Ectodermal cell (in vitro differentiated cells): ENCODE measurements around the gene C1orf52.

Experiments used
- H3K27ac ChIP-seq: 2 replicates; pipeline ENCODE4 v1.7.0; 2013; ENCODE audit warnings: mild to moderate bottlenecking, low read depth, low read length; ENCODE audit not compliant: insufficient read depth, poor library complexity, severe bottlenecking
- H3K27me3 ChIP-seq: 2 replicates; pipeline ENCODE4 v1.7.0; 2013; ENCODE audit warnings: mild to moderate bottlenecking, low read length; ENCODE audit not compliant: insufficient read depth, control insufficient read depth, poor library complexity, severe bottlenecking
- H3K36me3 ChIP-seq: one replicate; pipeline ENCODE4 v1.7.0; 2013; ENCODE audit warnings: low read length; ENCODE audit not compliant: control insufficient read depth, insufficient read depth
- H3K4me1 ChIP-seq: one replicate; pipeline ENCODE4 v1.7.0; 2013; ENCODE audit warnings: low read length; ENCODE audit not compliant: control insufficient read depth, insufficient read depth
- H3K4me3 ChIP-seq: 2 replicates; pipeline ENCODE4 v1.7.0; 2013; ENCODE audit warnings: low read depth, low read length, control low read depth; ENCODE audit not compliant: insufficient read depth
- H3K9me3 ChIP-seq: 2 replicates; pipeline ENCODE4 v1.7.0; 2013; ENCODE audit warnings: mild to moderate bottlenecking, low read length, moderate library complexity; ENCODE audit not compliant: control insufficient read depth
- WGBS, 2 experiments: methylation state at CpG; one replicate each; pipeline ENCODE4 v1.1.7; 2013; ENCODE audit warnings: missing lambda C conversion rate in 2 of 2; 5-methylcytosine and 5-hydroxymethylcytosine counted together

Gene C1orf52

GRCh38 chr1:85295654-85296053 is 36.2 kb upstream of the C1orf52 start:
- Histone ChIP-seq H3K36me3 (no peaks in the 10 kb centered on the region), H3K27me3 (no peaks in the 10 kb centered on the region), H3K9me3 (no peaks in the 10 kb centered on the region), H3K4me1 (no peaks in the 10 kb centered on the region), H3K4me3 (no peak overlapping the region), H3K27ac (no peak overlapping the region)
- WGBS, 2 experiments: 82 to 89% methylated on average over 4 of the region's 4 CpGs

GRCh38 chr1:85295006-85295431 is 35.6 kb upstream of the C1orf52 start:
- H3K36me3 ChIP-seq: no peaks in the 10 kb centered on the region
- H3K27me3 ChIP-seq: no peaks in the 10 kb centered on the region
- no peaks in the 10 kb centered on the region for H3K9me3 ChIP-seq
- no peaks in the 10 kb centered on the region for H3K4me1 ChIP-seq
- no peak overlapping the region for H3K4me3 ChIP-seq
- WGBS, 2 experiments: 87 to 90% methylated on average over 3 of the region's 3 CpGs
- no peak overlapping the region for H3K27ac ChIP-seq

GRCh38 chr1:85290826-85291225 is 31.4 kb upstream of the C1orf52 start:
- Histone ChIP-seq H3K9me3 (no peaks in the 10 kb centered on the region), H3K4me1 (no peaks in the 10 kb centered on the region)

DNA sequence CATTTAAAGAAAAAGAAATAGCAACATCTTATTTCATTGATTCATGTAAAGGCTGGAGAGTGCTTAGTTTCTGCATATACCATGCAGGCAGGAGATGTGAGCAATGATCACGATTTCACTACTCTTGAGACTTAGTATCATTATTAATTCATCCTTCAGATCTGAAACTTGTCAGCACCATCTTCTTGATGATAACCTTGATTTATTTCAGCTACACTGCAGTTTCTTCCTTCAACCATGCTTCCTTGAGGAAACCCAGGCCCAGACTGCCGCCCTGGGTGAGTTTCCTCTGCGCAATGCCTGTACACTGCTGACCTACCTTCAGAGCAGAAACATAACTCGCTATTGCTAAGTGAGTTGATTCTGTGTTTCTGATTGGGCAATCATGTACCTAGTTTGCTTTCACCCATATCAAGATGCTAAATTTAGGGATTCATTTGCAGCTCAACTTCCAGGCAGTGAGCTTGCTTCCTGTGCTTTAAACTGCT is 30.4 kb upstream of the C1orf52 start:
- H3K9me3 ChIP-seq: no peaks in the 10 kb centered on the region
- no peaks in the 10 kb centered on the region for H3K27me3 ChIP-seq
- H3K4me3 ChIP-seq: no peak overlapping the region
- 92 to 96% methylated on average over 4 of the region's 4 CpGs for WGBS, 2 experiments
- no peak overlapping the region for H3K27ac ChIP-seq
- H3K4me1 ChIP-seq: no peaks in the 10 kb centered on the region
- H3K36me3 ChIP-seq: no peaks in the 10 kb centered on the region

More at GRCh38 chr1:85290826-85291225, 31.4 kb upstream of the C1orf52 start:
- WGBS, 2 experiments: 86 to 98% methylated on average over 2 of the region's 2 CpGs
- Histone ChIP-seq H3K36me3 (no peaks in the 10 kb centered on the region), H3K4me3 (no peak overlapping the region), H3K27me3 (no peaks in the 10 kb centered on the region), H3K27ac (no peak overlapping the region)

DNA sequence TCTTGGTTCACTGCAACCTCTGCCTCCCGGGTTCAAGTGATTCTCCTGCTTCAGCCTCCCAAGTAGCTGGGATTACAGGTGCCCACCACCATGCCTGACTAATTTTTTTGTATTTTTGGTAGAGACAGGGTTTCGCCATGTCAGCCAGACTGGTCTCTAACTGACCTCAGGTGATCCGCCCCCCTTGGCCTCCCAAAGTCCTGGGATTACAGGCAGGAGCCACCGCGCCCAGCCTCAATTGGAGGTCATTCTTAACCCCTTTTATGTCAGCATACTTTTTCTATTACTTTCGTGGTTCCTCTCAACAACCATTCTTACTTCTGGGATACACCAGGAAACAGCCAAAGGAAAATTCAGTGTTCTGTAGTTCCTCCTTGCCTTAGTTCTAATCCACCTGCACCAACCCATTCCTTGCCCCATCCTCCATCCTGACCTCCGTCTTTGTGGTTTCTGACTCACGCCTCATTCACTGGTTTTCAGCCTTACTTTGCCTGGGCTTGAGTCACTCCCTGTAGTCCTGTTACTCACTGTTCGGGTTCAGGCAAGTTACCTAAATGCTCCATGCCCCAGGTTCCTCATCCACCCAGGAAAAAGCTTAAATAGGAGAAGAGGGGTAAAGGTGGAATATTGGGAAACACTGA is 29.9 kb upstream of the C1orf52 start:
- Histone ChIP-seq H3K27ac (no peak overlapping the region), H3K36me3 (no peaks in the 10 kb centered on the region), H3K4me1 (no peaks in the 10 kb centered on the region), H3K9me3 (no peaks in the 10 kb centered on the region), H3K27me3 (no peaks in the 10 kb centered on the region), H3K4me3 (no peak overlapping the region)
- 88 to 89% methylated on average over 9 of the region's 9 CpGs for WGBS, 2 experiments

- Histone ChIP-seq H3K4me3 (no peak overlapping the region), H3K9me3 (no peaks in the 10 kb centered on the region), H3K4me1 (no peaks in the 10 kb centered on the region), H3K27me3 (no peaks in the 10 kb centered on the region), H3K27ac (no peak overlapping the region), H3K36me3 (no peaks in the 10 kb centered on the region)
- WGBS, 2 experiments: 91 to 98% methylated on average over 2 of the region's 2 CpGs
Observed at GRCh38 chr1:85284202-85284601, 24.7 kb upstream of the C1orf52 start.

GRCh38 chr1:85283475-85284199 is 24.2 kb upstream of the C1orf52 start:
- Histone ChIP-seq H3K27ac (no peak overlapping the region), H3K36me3 (no peaks in the 10 kb centered on the region)
- 89 to 90% methylated on average over 11 of the region's 11 CpGs for WGBS, 2 experiments

DNA sequence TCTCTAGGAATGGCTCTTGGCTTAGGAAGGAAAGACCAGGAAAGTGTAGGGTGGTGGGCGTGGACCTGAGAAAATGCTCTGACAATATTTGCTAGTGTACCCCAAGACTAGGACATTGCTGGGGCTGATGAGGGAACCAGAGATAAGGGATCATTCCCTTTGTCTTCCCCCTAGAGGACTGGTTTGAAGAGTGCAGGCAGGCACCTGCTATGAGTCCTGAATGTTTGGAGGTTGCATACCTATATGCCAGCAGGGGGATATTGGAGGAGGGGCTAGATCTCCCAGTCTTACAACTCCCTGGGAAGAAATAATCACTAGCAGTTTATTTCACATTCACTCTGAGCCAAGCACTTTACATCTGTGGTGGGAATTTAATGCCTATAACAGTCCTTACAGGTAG is 23.0 kb upstream of the C1orf52 start:
- H3K36me3 ChIP-seq: no peaks in the 10 kb centered on the region
- H3K9me3 ChIP-seq: no peaks in the 10 kb centered on the region
- no peaks in the 10 kb centered on the region for H3K4me1 ChIP-seq
- H3K27ac ChIP-seq: no peak overlapping the region
- H3K27me3 ChIP-seq: no peaks in the 10 kb centered on the region
- H3K4me3 ChIP-seq: no peak overlapping the region
- 71 to 92% methylated on average over 1 of the region's 1 CpG for WGBS, 2 experiments

More at GRCh38 chr1:85283475-85284199, 24.2 kb upstream of the C1orf52 start:
- Histone ChIP-seq H3K4me3 (no peak overlapping the region), H3K4me1 (no peaks in the 10 kb centered on the region), H3K27me3 (no peaks in the 10 kb centered on the region), H3K9me3 (no peaks in the 10 kb centered on the region)

DNA sequence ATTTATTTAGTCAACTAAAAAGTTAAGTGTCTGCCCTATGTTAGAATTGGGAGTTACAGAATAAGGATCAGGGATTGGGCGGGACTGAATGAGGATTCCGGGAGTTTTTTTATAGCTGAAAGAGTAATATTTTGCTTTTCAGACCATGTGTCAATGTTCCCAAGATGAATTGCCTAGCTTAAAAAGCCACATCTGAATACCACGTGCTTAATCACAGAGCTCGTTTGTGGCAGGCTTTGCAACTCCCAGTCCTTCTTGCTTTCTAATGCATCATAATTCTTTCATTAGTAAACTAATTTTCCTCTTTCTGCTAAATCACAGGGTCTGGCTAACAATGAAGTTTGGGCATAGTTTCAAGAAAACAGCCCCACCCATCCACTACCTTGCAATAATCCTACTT is 21.2 kb upstream of the C1orf52 start:
- H3K4me3 ChIP-seq: no peak overlapping the region
- no peaks in the 10 kb centered on the region for H3K27me3 ChIP-seq
- H3K36me3 ChIP-seq: no peaks in the 10 kb centered on the region
- no peaks in the 10 kb centered on the region for H3K4me1 ChIP-seq
- 89 to 90% methylated on average over 4 of the region's 4 CpGs for WGBS, 2 experiments
- no peaks in the 10 kb centered on the region for H3K9me3 ChIP-seq
- H3K27ac ChIP-seq: no peak overlapping the region

DNA sequence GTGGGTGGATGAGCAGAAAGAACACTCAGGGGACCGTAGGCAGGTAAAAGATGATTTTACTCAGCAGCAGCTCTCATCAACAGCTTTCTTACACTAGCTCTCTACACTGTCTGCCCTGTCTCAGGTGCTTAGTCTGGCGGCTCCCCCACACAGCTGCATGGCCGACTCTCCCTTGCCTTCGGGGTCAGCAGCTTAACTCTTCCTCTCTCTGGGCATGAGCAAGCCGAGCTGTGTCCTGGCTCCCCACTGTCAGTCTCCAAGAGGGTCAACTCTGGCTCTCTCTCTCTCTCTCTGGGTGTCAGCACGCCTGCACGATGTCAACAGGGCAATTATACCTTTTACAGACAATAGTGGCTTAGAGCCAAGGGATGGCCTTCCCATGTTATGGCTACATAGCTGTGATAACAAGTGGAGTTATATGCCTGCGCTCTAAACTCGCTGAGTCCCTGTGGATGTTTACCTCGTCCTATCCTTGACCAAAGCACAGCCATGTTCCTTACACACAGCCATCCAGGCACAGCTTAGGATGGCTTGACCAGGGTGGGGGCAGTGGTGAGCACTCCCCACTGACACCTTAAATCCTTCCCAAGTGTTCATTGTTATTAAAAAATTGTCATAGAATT is 20.1 kb upstream of the C1orf52 start:
- H3K36me3 ChIP-seq: no peaks in the 10 kb centered on the region
- H3K4me1 ChIP-seq: peaks cover 4% of the 10 kb centered on the region
- no peaks in the 10 kb centered on the region for H3K9me3 ChIP-seq
- H3K27me3 ChIP-seq: no peaks in the 10 kb centered on the region
- no peak overlapping the region for H3K4me3 ChIP-seq
- WGBS, 2 experiments: 86 to 87% methylated on average over 10 of the region's 10 CpGs
- H3K27ac ChIP-seq: no peak overlapping the region
